ENCODE data around the gene SEPTIN2. TPM values are rescaled to one million over a fixed set of nuclear protein-coding genes. Genes with fewer than 3 reads are reported as not detected.
A peak's percentile ranks its signal among the peaks of the same experiment; 100 is the strongest.

SEPTIN2 gene
- total RNA-seq, 1 donor from 2014 or later: 187 TPM

GRCh38 chr2:241321886-241322285, 6.2 kb downstream of the SEPTIN2 start:
- no peak overlapping the region for H3K4me3 ChIP-seq
- H3K9me3 ChIP-seq (replicated peaks): no peaks in the 10 kb centered on the region
- peak overlapping the region; percentile 11 for H3K27ac ChIP-seq (replicated peaks)
- no peak for TF ChIP-seq CTCF (IDR thresholded peaks at IDR 0.05; ENCODE audit: borderline replicate concordance)
- H3K27me3 ChIP-seq (ENCODE audit: low read depth): no peaks in the 10 kb centered on the region
- peaks cover 84% of the 10 kb centered on the region for H3K4me1 ChIP-seq
- no peak for DNase-seq
- intact Hi-C loops (cut with micrococcal nuclease): no loop called here
- H3K36me3 ChIP-seq: peaks cover 17% of the 10 kb centered on the region

GRCh38 chr2:241323778-241324177, 8.1 kb downstream of the SEPTIN2 start:
- Histone ChIP-seq H3K4me1 (peaks cover 65% of the 10 kb centered on the region), H3K36me3 (peaks cover 33% of the 10 kb centered on the region), H3K27ac (replicated peaks) (no peak overlapping the region), H3K27me3 (ENCODE audit: low read depth) (no peaks in the 10 kb centered on the region), H3K9me3 (replicated peaks) (no peaks in the 10 kb centered on the region), H3K4me3 (no peak overlapping the region)
- no peak for DNase-seq
- no peak for TF ChIP-seq CTCF (IDR thresholded peaks at IDR 0.05; ENCODE audit: borderline replicate concordance)
- intact Hi-C loops (cut with micrococcal nuclease): no loop called here

GRCh38 chr2:241324775-241325174, 9.1 kb downstream of the SEPTIN2 start:
- Histone ChIP-seq H3K27me3 (ENCODE audit: low read depth) (no peaks in the 10 kb centered on the region), H3K36me3 (peaks cover 43% of the 10 kb centered on the region), H3K4me1 (peaks cover 55% of the 10 kb centered on the region), H3K27ac (replicated peaks) (no peak overlapping the region), H3K9me3 (replicated peaks) (no peaks in the 10 kb centered on the region), H3K4me3 (no peak overlapping the region)
- intact Hi-C loops (cut with micrococcal nuclease): no loop called here
- TF ChIP-seq CTCF (IDR thresholded peaks at IDR 0.05; ENCODE audit: borderline replicate concordance): no peak
- no peak for DNase-seq

GRCh38 chr2:241325257-241325656, 9.5 kb downstream of the SEPTIN2 start:
- no peaks in the 10 kb centered on the region for H3K27me3 ChIP-seq (ENCODE audit: low read depth)
- peaks cover 48% of the 10 kb centered on the region for H3K36me3 ChIP-seq
- no peak for DNase-seq
- no peak for TF ChIP-seq CTCF (IDR thresholded peaks at IDR 0.05; ENCODE audit: borderline replicate concordance)
- H3K9me3 ChIP-seq (replicated peaks): no peaks in the 10 kb centered on the region
- H3K4me3 ChIP-seq: no peak overlapping the region
- no peak overlapping the region for H3K27ac ChIP-seq (replicated peaks)
- intact Hi-C loops (cut with micrococcal nuclease): no loop called here
- peaks cover 51% of the 10 kb centered on the region for H3K4me1 ChIP-seq

GRCh38 chr2:241329669-241330615, 14.2 kb downstream of the SEPTIN2 start:
- Histone ChIP-seq H3K4me3 (no peak overlapping the region), H3K27ac (replicated peaks) (no peak overlapping the region), H3K4me1 (peaks cover 6% of the 10 kb centered on the region), H3K27me3 (ENCODE audit: low read depth) (no peaks in the 10 kb centered on the region), H3K9me3 (replicated peaks) (no peaks in the 10 kb centered on the region), H3K36me3 (peaks cover 52% of the 10 kb centered on the region)
- intact Hi-C loops (cut with micrococcal nuclease): no loop called here
- no peak for DNase-seq
- TF ChIP-seq CTCF (IDR thresholded peaks at IDR 0.05; ENCODE audit: borderline replicate concordance): no peak

All from left ventricle myocardium inferior (tissue), 1 donor.